HG03060 (cell line): ENCODE data around the gene SLC2A6.
"Not testable (repeated sequence)": the region's sequence is repeated elsewhere in the genome, so short reads cannot be mapped to it uniquely, and the experiment has no call there.

Experiments
- ATAC-seq: cut with Tn5 transposase; IDR thresholded peaks from one replicate; pipeline ENCODE4 v1.9.1; 2021; ENCODE audit warnings: low read depth, moderate number of reproducible peaks; ENCODE audit not compliant: unreplicated experiment

Gene SLC2A6

DNA sequence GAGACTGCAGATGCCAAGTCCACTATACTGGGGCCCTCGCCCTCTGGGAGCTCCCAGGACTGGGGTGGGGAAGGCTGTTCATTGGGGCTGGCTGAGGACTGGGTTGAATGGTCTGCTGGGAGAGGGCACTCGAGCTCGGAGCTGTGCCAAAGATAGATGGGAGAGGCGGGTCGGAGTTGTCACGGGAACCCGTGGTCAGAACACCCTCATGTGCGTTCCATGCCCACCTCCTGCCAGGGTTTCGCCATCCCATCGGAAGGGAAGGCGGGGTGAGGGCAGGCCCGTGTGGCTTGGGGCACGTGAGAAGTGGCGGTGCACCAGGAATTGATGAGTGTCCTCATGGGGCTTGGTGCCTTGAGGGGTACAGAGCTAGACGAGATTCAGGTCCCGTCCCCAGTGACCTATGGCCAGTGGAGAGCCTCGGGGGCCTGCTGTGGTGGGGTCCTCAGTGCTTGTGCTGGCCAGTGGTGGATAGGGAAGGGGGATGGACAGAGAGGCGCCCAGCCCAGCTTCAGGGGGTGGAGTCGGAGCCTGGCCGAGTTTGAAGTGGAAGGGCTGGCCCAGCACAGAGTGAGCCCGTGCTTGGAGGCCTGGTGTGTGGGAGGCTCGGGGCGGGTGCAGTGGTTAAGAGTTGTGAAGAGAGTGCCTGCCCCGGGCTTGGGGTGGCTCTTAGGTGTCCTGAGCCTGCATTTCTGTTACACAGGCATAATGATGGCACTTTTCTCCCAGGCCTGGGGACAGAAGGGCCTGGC, 14.9 kb downstream of the SLC2A6 start:
- no peak for ATAC-seq

DNA sequence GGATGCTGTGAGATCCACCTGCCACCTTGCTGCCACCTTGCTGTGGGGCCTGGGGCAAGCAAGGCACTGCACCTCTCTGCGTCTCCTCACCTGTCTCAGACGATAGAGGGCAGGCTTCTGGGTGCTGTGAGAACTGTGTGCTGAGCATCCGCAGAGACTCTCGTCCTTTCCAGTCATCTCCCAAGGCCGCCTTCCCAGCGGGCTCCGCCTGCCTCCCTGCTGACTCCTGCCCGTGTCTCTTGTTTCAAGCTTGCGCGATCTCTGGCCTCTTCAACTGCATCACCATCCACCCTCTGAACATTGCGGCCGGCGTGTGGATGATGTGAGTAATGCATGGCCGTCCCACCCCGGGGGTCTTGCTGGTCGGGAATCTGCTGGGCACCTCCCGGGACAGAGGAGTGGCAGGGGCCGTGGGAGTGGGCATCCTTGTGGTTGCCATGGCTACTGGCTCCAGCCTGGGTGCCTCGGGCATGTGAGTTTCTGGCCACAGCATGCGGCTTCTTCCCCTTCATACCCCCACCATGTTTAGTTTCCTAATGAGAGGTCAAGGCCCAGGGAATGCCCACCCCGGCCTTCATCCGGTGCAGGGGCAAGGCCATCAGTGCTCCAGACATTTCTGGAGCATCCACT, 15.6 kb downstream of the SLC2A6 start:
- ATAC-seq, result no peak

DNA sequence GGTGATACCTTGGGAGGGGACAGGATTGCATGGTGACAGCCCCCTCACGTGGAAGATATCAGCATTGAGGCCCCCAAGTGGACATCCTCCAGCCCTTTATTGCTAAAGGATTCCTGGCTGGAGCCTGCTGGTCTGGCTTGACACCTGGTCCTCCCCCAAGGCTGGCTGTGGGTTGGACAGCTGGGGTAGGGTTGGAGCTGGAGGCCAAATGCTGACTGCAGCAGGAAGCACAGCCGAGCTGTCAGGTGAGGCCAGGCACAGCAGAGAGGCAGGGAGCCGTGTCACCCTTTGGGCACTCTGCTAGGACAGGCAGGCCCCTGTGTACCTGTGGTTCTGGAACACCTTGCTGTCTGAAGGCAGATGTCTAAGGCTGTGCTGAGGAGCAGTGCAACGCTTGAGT, 16.9 kb downstream of the SLC2A6 start:
- ATAC-seq, result no peak

DNA sequence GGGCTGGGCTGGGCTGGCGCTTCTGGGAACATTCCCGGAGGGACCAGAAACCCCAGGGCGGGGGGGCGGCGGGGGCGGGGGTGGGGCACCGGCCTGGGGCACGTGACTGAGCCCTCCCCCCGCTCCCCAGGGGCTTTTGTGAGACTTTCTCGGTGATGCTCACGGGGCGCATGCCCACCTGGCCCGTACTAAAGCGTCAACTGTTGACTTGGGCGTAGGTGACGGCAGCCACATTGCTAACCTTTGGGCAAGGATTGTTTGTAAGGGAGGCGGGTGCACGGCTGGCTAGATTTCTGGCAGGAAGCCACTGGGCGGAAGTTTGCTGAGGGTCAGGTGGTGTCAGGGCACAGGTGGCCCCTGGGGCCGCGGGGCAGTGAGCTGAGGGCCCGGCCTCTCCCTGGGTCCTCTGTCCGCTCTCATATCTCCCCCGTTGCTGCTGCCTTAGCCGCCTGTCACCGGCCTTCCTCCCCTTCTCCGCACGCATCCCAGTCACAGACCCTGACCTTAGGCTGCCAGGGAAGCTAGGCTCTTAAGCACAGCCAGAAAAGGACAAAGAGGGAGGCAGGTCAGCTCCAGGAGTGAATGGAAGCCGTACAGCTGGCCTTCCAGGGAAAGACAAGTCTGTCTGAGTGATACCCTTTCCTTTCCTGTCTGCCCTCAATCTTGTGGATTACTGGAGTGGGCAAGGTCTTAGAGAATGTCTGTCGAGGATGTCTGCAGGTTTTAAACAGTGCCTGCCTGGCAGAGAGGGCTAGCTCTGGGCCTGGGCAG, 18.3 kb downstream of the SLC2A6 start:
- no peak for ATAC-seq

DNA sequence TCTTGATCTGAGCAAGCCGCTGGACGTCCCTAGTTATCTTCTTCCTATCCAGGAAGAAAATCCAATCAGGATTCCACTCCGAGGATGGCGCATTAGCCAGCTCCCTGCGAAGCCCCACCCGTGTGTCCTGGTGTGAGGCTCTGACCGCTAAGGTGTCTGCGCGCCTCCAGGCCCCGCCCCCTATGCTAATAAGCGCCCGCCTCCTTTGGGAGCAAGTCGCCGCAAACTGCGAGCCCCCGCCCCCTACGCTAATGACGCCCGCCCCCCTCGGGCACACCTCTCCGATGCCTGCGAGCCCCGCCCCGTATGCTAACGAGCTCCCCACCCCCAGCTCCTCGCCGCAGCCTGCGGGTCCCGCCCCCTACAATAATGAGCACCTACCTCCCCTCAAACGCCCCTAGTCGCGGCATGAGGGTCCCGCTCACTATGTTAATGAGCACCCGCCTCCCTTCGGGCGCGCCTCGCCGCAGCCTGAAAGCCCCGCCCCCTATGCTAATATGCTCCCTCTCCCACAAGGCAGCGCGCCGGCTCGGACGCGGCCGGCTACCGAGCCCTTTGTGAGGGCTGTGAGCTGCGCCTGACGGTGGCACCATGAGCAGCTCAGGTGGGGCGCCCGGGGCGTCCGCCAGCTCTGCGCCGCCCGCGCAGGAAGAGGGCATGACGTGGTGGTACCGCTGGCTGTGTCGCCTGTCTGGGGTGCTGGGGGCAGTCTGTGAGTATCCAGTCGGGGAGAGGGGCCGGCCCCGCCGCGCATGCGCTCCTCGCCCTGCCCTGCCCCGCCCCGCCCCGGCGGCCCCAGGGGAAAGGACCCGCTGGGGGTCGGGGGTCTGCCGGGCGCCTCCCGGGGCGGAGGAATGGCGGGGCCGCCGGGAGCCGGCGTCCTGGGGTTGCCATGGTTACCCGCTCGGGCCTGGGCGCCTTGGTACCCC, 19.2 kb downstream of the SLC2A6 start, which contains the start of gene CACFD1:
CACFD1 (plus strand) TSS at position 503 of the 929 bp plus-strand sequence; CDS start at position 592, 89 bp downstream.
- no peak for ATAC-seq

DNA sequence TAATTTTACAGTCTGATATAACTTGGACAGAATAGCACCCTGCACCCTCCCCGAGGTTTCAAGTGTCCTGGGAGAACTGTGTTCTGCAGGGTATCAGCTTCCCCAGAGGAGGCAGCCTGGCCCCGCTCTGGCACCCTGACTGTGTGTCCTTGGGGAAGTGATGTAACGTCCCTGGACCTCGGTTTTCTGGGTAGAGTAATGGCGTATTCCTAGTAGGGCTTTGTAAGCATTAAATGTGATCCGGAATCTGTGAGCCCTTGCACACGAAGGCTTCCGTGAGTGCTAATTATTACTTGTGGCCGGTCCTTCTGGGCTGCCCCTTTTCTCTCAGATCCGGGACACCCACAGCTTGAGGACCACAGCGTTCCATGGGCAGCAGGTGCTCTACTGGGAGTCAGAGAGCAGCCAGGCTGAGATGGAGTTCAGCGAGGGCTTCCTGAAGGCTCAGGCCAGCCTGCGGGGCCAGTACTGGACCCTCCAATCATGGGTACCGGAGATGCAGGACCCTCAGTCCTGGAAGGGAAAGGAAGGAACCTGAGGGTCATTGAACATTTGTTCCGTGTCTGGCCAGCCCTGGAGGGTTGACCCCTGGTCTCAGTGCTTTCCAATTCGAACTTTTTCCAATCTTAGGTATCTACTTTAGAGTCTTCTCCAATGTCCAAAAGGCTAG, 20.1 kb downstream of the SLC2A6 start:
- ATAC-seq, result no peak

DNA sequence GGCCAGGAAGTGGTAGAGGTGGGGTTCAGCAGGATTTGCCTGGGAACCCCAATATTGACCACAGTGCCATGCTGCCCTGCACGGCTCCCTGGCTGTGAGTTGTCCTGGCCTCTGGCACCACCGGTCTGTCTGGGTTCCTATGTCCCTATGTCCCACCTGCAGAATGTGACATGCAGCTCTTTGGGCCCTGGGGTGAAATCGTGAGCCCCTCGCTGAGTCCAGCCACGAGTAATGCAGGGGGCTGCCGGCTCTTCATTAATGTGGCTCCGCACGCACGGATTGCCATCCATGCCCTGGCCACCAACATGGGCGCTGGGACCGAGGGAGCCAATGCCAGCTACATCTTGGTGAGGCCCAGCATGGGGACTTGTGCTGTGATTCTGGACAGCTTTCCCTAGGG, 21.2 kb downstream of the SLC2A6 start:
- ATAC-seq, result no peak

DNA sequence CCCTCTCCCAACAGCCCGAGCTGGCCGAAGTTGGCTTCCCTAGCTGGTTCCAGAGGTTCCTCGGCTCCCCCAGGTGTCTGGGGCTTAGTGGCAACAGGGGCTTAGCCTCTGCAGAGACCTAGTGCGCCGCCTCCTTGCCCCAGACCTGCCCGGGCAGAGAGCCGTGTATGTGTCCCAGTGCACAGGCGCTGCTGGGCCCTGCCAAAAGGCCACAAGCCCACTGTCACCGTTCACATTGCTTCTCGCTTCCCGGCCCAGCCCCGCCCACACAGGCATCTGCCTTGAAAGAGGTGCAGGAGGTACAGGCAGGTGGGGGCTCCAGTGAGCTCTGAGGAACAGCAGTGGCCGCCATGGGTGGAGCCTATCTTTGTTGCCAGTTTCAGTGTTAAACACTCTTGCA, 21.7 kb downstream of the SLC2A6 start:
- no peak for ATAC-seq

DNA sequence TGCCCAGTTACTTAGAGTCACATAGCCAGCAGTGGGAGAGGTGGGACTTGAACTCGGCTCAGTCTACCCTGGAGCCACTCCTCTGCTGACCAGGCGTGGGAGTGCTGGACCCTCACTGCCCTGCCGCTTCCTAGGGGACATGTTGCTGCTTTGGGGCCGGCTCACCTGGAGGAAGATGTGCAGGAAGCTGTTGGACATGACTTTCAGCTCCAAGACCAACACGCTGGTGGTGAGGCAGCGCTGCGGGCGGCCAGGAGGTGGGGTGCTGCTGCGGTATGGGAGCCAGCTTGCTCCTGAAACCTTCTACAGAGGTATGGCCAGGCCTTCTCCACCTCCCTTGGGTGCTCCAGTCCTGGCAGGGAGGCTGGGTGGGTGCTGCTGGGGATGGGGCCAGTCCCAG, 22.5 kb downstream of the SLC2A6 start:
- no peak for ATAC-seq

DNA sequence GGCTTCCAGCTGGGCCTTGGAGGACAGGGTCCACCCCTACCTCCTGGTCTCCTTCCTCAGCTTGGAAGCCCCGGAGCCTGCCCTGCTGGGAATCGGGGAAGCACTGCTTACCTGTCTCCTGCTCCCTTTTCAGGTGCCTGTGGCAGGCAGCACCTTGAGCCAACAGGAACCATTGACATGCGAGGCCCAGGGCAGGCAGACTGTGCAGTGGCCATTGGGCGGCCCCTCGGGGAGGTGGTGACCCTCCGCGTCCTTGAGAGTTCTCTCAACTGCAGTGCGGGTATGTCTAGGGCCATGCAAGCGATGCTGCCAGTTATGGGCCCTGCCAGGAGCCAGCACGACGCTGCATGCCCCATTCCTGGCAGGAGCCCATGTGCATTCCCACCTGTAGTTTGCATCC, 23.0 kb downstream of the SLC2A6 start:
- no peak for ATAC-seq

DNA sequence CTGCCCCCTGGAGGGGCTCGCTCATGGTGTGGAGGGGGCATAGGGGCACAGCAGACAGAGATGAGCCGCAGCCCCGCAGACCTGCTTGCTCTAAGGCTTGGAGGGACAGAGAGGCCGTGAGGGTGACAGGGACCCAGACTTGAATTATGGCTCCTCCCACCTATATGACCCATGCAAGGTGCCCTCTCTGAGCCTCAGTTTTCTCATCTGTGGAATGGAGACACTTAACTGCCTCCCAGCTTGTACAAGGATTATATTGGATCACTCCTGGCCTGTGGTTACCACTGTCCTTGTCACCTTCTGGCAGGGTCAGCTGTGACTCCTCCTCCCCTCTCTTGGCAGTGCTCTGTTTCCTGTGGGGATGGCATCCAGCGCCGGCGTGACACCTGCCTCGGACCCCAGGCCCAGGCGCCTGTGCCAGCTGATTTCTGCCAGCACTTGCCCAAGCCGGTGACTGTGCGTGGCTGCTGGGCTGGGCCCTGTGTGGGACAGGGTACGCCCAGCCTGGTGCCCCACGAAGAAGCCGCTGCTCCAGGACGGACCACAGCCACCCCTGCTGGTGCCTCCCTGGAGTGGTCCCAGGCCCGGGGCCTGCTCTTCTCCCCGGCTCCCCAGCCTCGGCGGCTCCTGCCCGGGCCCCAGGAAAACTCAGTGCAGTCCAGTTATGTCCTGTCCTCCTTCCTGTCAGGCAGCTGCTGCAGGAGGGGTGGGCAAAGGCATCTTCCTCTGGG, 23.8 kb downstream of the SLC2A6 start:
- no peak for ATAC-seq

DNA sequence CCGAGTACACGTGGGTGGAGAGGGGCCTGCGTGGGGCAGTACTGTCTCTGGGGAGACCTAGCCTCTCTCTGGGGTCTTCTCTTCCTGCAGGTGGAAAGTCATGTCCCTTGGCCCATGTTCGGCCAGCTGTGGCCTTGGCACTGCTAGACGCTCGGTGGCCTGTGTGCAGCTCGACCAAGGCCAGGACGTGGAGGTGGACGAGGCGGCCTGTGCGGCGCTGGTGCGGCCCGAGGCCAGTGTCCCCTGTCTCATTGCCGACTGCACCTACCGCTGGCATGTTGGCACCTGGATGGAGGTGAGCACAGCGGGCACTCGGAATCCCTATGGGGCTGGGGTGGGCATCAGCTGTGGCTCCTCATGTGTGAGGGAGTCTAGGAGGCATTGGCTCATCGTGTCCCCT, 24.6 kb downstream of the SLC2A6 start:
- no peak for ATAC-seq

DNA sequence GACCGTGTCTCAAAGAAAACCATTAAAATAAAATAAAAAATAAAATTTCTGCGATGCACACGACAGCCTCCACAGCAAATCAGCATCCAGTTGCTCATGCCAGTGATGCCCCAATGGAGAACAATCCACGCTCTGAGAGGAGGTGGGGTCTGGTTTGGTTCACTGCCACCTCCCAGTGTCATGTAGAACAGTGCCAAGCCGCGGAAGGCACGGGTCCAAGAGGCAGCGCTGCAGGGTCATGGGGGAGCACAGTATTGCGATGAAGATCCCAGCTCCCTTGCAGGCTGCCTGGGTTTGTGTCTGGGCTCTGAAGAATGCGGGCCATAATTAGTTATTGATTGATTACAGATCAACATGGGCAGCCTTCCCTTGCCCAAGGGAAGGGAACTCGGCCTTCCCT, 25.2 kb downstream of the SLC2A6 start:
- ATAC-seq, result no peak

DNA sequence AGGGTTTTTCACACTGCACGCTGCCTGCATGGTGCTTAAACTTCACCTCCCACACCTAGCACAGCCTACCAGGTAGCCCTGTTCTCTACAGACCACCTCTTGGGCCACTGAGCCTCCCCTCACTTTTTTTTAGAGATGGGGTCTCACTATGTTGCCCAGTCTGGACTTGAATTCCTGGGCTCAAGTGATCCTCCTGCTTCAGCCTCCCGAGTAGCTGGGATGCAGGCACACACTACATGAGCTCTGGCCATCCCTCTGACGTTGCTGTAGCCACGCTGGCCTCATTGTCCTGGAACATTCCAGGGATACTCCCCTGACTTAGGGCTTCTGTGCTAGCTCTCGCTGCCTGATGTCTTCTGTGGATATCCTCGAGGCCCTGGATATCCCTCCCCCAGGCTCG, 26.3 kb downstream of the SLC2A6 start:
- ATAC-seq, result no peak

DNA sequence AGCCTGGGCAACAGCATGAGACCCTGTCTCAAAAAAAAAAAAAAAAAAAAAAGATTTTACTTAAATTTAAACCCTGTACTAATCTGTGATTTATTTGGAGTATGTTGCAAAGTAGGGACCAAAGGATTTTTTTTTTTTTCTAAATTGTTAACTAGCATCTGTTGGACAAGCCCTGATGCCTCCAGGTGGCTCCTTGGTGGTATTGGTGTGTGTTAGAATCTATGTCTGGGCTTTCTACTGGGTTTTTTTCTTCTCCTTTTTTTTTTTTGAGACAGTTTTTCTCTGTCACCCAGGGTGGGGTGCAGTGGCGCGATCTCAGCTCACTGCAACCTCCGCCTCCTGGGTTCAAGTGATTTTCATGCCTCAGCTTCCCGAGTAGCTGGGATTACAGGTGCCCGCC, 27.0 kb downstream of the SLC2A6 start:
- not testable (repeated sequence) for ATAC-seq

DNA sequence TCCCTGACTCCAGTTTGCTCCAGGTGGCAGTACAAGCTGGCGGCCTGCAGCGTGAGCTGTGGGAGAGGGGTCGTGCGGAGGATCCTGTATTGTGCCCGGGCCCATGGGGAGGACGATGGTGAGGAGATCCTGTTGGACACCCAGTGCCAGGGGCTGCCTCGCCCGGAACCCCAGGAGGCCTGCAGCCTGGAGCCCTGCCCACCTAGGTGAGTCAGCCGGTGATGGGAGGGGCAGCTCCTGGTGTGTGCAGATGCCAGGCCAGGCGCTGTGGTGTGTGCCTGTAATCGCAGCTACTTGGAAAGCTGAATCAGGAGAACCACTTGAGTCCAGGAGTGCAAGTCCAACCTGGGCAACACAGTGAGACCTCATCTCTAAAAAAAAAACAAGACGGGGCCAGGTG, 29.1 kb downstream of the SLC2A6 start:
- no peak for ATAC-seq

DNA sequence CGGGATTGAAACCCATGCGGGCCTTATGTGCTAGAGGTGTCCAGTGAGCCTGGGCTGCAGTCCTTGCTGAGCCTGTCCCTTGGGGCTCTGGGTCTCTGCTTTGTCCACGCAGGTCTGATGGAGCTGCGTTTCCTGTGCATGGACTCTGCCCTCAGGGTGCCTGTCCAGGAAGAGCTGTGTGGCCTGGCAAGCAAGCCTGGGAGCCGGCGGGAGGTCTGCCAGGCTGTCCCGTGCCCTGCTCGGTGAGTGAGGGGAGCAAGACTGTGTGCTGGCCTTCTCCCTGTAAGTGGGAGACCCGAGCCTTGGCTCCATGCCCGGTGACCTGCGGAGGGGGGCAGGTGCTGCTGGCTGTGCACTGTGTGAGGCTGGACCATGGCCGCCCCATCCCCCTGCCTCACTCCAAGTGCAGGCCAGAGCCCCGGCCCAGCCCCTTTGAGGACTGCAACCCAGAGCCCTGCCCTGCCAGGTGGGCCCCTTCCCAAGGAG, 30.4 kb downstream of the SLC2A6 start:
- ATAC-seq, result no peak

DNA sequence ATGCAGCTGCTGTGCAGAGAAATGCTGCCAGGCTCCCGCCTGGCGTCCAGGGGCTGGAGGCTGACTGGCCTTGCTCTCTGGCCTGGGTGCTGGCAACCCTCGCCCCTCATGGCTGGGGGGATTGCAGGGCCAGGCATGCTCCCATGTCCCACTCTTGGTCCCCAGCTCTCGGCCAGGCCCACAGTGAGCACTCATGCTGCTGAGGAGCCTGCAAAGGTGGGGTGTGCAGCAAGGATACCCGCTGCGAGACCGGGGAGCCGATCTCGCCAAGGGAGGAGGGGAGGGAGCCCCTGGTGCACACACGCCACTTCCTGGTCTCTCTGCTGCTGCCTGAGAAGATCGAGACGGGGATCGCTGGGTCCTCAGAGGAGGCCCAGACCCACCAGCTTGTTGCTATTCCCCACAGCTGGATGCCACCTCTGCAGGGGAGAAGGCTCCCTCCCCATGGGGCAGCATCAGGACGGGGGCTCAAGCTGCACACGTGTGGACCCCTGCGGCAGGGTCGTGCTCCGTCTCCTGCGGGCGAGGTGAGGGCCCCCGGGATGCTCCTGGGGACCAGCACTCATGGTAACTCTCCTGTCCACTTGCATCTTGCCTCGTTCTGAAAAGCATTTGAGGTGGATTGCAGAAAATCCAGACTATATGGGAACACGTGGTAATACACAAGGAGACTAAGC, 33.5 kb downstream of the SLC2A6 start:
- no peak for ATAC-seq

DNA sequence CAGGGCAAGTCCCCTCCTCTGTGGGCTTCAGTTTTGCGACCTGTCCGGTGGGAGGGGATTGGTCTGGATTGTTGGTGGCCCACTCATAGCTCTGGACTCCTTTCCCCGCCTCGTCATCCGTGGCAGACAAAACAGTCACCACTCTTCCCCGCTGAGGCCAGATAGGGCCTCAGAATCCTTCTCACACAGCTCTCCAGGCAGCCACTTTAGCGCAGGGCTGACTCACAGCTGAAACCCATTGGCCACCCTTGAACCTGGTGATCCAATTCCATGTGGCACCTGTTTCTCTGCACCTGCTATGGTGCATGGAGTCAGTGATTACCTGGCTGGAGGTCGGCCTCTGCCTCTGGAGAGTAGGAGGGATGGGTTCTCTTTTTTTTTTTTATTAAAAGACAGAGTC, 34.9 kb downstream of the SLC2A6 start:
- ATAC-seq, result no peak
